Ovary (tissue), 3 donors: ENCODE data around the gene PTEN.

Experiments
- EP300 ChIP-seq: sonication (generic); formaldehyde crosslinking; IDR thresholded peaks from one replicate; pipeline ENCODE4 v1.6.1; 2017; ENCODE audit warnings: antibody characterized with exemption
- POLR2A ChIP-seq: fragments of 450-650 bp; IDR thresholded peaks from one replicate; pipeline ENCODE4 v1.6.1; 2017; ENCODE audit warnings: antibody characterized with exemption, mild to moderate bottlenecking, moderate library complexity
- TF ChIP-seq, protein P1 (sequence below), 3 donors: fragments of 450-650 bp in 2 of 3; fragments of 200-600 bp in 1 of 3; IDR thresholded peaks; one replicate each; pipeline versions ENCODE4 v1.5.1 to v1.8.0; 2016 to 2022; ENCODE audit warnings: antibody characterized with exemption in 3 of 3, mild to moderate bottlenecking in 1 of 3
- donor health status: DM: no; HTN: no; CAD: no.

DNA sequence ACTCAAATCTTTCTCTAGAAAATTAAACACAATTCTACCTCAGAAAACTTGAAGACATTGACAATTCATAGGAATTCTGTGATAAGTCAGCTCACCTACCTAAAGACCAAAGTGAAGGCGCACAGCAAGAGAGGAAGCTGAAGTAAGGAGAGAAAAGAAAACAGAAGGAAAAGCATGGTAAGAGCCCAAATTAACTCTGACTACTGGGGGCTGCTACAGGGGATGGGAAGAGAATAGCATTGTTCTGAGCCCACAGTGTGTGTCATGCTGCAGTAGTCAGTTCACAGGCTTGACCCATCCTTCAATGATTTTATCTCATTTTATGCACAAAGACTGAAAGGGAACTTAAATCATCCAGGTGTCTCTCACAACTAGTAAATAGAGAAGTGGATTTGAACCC is 111.3 kb downstream of the PTEN start:
- TF ChIP-seq, protein P1, sequence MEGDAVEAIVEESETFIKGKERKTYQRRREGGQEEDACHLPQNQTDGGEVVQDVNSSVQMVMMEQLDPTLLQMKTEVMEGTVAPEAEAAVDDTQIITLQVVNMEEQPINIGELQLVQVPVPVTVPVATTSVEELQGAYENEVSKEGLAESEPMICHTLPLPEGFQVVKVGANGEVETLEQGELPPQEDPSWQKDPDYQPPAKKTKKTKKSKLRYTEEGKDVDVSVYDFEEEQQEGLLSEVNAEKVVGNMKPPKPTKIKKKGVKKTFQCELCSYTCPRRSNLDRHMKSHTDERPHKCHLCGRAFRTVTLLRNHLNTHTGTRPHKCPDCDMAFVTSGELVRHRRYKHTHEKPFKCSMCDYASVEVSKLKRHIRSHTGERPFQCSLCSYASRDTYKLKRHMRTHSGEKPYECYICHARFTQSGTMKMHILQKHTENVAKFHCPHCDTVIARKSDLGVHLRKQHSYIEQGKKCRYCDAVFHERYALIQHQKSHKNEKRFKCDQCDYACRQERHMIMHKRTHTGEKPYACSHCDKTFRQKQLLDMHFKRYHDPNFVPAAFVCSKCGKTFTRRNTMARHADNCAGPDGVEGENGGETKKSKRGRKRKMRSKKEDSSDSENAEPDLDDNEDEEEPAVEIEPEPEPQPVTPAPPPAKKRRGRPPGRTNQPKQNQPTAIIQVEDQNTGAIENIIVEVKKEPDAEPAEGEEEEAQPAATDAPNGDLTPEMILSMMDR (IDR thresholded peaks at IDR 0.05), result no peak
- TF ChIP-seq POLR2A (no peak), EP300 (no peak)
